CD4-positive, alpha-beta T cell treated with Interleukin-12 subunit alpha and Interleukin-12 subunit beta, for 1 hour (primary cell): ENCODE measurements around the gene DCK.
"Not testable (repeated sequence)": the region's sequence is repeated elsewhere in the genome, so short reads cannot be mapped to it uniquely, and the experiment has no call there.

Experiments
- DNase-seq: peaks from one replicate; pipeline ENCODE4 v3.0.0-alpha.2; 2020

DCK gene

DNA sequence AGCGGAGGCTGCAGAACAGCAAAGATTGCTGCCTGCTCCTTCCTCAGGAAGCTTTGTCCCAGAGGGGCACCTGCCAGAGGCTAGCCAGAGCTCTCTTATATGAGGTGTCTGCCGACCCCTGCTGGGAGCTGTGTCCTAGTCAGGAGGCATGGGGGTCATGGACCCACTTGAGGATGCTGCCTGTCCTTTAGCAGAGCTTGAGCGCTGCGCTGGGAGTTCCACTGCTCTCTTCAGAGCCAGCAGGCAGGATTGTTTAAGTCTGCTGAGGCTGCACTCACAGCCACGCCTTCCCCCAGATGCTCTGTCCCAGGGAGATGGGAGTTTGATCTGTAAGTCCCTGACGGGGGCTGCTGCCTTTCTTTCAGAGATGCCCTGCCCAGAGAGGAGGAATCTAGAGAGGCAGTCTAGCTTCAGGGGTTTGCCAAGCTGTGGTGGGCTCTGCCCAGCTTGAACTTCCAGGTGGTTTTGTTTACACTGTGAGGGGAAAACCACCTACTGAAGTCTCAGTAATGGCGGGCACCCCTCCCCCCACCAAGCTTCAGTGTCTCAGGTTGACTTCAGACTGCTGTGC lies 10.9 kb downstream of the DCK start:
- DNase-seq = peak; percentile 63

DNA sequence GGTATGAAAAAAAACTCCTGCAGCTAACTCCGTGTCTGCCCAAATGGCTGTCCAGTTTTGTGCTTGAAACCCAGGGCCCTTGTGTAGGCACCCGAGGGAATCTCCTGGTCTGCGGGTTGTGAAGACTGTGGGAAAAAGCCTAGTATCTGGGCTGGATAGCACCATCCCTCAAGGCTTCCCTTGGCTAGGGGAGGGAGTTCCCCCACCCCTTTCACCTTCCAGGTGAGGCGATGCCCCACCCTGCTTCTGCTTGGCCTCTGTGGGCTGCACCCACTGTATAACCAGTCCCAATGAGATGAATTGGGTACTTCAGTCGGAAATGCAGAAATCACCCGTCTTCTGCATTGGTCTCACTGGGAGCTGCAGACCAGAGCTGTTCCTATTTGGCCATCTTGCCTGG lies 11.6 kb downstream of the DCK start:
- not testable (repeated sequence) for DNase-seq

DNA sequence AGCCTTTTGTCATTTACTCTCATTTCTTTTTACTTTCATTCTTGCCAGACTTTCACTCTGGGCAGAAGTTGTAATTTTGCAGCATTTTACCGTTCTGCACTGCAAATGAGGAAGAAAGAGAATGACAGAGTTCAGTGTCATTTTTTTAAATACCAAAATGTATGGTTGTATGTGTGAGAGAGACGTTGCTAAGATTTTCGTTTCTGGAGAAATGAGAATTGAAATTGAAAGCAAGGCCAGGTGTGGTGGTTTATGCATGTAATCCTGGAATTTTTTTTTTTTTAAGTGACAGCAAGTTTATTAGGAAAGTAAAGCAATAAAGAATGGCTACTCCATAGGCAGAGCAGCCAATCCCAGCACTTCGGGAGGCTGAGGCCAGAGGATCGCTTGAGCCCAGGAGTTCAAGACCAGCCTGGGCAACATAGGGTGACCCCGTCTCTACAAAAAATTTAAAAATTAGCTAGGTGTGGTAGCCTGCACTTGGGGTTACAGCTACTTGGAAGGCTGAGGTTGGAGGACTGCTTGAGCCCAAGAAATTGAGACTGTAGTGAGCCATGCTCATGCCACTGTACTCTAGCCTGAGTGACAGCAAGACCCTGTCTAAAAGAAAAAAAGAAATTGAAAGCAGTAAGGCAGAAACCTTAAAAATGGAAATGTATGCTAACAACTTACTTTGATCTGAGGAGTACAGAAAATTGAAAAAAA lies 12.9 kb downstream of the DCK start:
- DNase-seq = no peak

DNA sequence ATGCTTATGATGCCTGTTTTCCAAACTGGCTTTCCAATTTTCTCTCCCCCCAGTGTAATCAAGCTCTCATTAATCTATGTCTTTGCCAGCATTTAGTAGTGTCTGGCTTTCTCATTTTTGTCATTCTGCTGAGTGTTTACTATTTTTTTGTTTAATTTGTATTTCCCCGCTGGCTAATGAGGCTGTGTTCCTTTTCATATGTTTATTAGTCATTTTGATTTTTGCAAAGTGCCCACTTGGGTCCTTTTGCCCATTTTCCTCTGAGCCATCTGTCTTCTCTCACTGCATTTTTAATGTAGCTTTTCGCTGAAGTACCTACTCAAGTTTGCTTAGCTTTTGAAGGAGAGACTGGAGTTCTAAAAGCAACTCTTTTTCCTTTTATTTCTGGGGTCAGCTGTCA lies 14.7 kb downstream of the DCK start:
- no peak for DNase-seq

DNA sequence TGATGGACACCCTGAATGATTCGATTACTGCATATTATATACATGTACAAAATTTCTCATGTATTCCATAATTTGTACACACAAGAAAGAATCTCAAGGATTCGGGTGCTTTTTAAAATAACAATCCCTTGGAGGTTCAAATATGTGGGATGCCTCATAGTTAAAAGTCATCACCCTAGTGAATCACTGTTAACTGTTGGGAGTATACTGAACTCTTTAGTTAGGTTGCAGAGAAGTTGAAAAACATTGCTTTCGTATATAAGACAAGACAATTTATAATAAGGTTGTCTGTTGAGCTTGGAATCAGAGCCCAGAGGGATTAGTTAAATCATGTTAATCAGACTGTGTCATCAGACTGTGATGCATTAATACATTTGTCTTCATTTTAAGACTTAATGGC lies 15.6 kb downstream of the DCK start:
- no peak for DNase-seq

DNA sequence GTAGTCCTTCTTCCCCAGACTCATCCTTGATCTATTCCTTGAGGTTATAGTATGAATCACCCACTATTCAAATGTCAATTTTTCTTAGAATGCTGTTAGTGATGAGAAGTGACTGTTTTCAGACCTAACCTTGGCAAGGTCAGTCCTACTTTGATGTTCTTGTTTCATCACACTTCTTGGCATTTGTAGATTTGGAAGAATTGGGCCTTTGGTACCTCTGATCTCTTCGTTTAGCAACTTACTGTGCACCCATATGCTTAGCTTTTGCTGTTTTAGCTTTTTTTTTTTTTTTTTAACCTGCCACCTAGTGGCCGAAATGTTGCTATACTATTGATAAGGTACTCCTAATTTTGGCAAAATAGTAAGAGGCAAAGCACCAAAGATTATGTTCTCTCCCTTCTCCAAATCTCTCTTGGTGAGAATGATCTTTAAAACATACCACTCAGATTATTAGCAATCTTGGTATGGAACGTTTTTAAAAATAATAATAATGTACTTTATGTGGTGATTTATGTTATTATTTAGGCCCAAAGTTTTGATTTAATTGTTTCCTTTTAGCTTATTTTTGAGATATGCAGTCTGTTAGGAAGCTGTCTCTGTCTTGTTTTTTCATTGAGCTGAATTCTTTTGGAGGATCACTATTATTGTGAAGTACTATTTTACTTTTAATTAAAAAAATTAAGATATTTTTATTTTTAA lies 16.6 kb downstream of the DCK start:
- peak; percentile 42 for DNase-seq

DNA sequence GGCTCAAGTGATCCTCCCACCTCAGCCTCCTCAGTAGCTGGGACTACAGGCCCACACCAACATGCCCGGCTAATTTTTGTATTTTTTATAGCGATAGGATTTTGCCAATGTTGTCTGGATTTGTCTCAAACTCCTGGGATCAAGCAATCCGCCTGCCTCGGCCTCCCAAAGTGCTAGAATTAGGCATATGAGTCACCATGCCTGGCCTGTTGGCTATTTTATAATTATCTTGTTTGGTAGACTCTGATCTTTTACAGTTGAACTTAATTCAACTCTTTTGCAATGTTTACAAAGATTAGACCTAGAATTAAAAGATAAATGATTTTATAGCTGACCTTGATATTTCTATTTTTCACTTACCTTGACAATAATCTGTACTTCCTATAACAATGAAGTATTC lies 18.0 kb downstream of the DCK start:
- DNase-seq = no peak

DNA sequence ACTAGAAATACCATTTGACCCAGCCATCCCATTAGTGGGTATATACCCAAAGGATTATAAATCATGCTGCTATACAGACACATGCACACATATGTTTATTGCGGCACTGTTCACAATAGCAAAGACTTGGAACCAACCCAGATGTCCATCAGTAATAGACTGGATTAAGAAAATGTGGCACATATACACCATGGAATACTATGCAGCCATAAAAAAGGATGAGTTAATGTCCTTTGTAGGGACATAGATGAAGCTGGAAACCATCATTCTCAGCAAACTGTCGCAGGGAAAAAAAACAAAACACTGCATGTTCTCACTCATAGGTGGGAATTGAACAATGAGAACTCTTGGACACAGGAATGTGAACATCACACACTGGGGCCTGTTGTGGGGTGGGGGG lies 23.9 kb downstream of the DCK start:
- not testable (repeated sequence) for DNase-seq

DNA sequence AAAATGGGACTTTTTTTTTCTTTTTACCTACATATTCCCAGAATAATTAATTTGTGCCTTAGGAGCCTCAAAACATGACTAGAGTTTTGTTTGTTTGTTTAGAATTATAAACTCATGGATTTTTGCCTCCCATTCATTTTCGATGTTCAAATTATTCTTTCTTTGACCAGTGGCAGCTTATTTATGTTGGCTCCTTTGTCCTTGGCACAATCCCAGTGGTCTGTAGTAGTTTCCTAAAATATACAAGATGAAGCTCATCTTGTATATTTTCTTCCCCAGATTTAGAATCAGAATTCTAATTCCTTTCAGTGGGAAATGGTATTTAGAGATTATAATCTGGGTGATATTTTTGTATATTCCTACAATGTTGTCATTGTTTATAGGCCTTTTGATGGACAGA lies 27.2 kb downstream of the DCK start:
- DNase-seq = no peak

DNA sequence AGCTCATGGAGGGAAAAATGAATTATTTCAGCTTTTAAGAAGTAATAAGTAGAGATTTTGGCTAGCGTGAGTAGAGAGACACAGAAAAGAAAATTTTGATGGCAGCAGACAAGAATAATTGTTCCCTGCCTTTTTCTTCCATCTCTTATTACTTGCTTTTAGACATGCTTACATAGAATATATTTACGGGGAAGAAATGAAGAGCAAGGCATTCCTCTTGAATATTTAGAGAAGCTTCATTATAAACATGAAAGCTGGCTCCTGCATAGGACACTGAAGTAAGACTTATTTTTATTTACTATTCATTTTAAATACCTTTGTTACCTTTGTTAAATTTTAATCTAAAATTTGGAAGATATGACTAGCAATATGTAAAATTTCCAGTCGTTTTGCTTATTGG lies 32.2 kb downstream of the DCK start:
- DNase-seq = no peak

DNA sequence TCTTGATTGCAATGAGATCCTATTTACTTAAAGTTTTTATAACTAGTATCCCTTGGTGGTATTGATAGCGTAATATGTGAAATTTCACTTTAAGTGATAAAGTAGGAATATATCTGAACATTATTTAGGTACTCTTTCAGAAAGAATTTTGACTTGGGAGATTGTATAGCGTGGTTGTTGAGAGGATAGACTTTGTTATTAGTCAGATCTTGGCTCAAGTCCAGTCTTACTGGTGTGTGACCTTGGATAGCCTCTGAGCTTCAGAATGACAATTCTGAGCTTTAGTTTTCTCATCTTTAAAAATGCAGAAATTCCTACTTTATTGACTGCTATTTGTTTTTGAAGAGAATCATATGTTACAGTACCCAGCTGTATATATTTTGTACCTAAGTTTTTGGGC lies 32.6 kb downstream of the DCK start:
- DNase-seq = no peak

DNA sequence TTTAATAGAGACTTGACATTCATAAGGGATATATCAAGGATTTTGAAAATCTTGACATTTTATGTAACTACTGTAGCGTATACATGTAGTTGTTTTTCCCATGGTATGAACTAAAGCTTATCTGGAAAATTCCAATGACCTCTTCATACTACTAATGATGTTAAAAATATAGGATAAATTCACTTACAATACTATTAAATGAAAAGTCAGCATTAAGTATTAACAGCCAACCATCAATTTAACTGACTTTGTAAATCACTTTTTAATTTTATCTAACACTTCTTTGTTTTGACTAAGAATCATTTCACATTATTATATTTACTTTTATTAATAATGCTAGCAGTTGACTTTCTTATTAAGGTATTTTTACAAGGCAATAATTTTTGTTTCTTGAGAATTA lies 34.2 kb downstream of the DCK start:
- DNase-seq = no peak

DNA sequence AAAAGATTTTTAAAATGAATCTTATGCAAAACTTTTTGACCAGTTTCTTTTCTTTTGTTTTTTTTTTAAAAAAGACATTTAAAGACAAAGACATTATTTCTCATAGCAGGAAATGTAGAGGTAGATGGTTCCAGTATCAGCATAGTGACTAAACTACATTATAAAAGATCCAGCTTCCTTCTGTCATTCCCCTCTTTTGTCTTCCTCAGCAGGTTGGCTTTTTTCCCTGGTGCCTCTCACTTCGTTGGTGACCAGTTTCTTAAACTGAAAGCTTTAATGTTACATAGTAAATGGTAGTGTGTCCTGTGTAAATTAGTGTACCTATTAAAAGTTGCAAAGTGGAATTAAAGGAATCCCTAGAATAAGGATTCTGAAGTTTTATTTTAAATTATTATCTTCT lies 36.1 kb downstream of the DCK start:
- DNase-seq = no peak

DNA sequence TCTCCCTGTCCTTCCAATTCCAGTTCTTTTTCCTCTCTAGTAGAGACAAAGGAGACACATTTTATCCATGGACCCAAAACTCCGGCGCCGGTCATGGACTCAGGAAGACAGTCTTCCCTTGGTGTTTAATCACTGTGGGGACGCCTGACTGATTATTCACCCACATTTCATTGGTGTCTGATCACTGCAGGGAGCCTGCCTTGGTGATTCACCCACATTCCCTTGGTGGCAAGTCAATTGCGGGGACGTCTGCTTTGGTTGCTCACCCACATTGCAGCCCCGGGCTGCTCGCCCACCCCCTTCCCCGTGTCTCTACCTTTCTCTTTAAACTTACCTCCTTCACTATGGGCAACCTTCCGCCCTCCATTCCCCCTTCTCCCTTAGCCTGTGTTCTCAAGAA lies 38.7 kb downstream of the DCK start:
- DNase-seq = not testable (repeated sequence)

DNA sequence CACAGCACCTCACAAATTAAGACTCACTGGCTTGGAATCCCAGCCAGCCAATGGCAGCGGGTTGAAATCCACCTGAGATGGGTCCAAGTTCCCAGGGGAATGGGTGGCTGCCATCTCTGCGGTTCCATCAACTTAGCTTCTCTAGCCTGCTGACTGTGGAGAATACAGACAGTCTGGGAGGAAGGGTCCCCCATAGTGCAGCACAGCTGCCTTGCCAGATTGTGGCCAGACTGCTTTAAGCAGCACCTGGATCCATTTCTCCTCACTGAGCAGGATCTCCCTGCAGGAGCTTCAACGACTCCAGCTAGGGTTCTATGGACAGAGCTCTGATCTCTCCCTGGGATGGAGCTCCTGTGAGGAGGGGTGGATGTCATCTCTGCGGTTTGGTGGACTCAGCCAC lies 51.8 kb downstream of the DCK start:
- no peak for DNase-seq

DNA sequence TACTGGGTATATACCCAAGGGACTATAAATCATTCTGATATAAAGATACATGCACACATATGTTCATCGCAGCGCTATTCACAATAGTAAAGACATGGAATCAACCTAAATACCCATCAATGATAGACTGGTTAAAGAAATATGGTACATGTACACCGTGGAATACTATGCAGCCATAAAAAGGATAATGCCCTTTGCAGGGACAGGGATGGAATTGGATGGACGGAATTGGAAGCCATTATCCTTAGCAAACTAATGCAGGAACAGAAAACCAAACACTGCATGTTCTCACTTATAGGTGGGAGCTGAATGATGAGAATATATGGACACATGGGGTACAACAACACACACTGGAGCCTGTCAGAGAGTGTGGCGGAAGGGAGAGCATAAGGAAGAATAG lies 55.9 kb downstream of the DCK start:
- no peak for DNase-seq

DNA sequence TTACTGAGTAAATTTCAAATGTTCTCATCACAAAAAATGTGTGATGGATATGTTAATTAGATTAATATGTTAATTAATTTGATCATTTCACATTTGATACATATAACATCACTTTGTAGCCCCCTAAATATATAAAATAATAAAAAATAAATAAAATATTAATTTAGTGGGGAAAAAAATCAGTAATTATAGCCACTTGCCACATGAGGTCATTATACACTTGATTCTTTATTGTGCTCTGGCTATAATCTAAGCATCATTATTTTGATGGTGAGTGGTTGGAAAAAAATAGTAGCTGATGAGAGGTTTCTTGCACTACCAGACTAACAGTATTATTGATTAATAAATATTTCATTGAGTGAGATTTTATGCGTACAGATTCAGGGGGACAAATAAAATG lies 57.4 kb downstream of the DCK start:
- peak; percentile 10 for DNase-seq

DNA sequence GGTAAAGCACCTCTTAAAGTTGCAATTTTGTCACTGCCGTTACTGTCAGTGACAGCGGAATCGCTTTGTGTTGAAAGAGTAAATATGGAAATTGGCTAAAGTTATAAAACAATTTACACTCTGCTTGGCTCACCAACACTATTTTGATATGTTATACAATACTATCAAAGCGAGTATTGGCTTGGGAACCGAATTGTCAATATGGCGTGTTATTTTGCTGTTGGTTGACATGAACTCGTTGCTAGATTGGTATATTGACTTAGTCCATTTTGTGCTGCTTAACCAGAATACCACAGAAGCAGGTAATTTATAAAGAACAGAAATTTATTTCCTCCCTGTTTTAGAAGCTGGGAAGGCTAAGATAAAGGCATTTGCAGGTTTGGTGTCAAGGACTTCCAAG lies 58.6 kb downstream of the DCK start:
- no peak for DNase-seq

DNA sequence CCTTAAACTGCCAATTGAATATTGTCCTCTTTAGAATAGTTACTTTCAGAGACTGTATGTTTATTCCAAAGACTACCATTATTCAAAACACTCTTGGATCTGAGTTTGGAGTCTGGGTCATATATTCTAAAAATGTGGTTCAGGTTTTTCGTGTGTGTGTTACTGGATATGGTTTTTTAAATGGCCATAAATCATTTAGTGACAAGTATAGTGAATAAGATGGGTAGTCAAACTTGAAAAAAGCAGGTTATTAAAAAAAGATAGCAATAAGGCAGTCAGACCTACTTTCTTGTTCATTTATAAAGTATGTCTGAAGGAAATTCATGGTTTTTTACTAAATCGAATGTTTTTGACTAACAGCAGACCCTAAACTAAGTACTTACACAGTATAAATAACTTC lies 59.3 kb downstream of the DCK start:
- DNase-seq = no peak

DNA sequence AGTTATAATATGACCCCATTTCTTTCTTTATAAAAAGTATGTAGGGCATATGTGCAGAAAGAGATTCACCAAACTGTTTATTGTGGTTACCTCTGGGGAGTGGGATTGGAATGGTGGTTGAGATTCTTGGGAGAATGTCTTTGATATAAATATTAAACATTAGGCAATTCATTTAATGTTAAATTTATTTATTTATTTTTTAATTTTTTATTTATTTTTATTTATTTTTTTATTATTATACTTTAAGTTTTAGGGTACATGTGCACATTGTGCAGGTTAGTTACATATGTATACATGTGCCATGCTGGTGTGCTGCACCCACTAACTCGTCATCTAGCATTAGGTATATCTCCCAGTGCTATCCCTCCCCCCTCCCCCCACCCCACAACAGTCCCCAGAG lies 60.2 kb downstream of the DCK start:
- not testable (repeated sequence) for DNase-seq

DNA sequence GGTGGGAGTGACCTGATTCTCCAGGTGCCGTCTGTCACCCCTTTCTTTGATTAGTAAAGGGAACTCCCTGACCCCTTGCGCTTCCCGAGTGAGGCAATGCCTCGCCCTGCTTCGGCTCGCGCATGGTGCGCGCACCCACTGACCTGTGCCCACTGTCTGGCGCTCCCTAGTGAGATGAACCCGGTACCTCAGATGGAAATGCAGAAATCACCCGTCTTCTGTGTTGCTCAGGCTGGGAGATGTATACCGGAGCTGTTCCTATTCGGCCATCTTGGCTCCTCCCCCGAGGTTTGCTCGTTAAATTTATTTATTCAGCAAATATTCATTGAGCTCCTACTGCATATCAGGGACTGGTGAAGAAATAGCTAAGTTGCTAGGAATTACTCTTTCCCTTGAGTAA lies 66.1 kb downstream of the DCK start:
- DNase-seq = not testable (repeated sequence)

DNA sequence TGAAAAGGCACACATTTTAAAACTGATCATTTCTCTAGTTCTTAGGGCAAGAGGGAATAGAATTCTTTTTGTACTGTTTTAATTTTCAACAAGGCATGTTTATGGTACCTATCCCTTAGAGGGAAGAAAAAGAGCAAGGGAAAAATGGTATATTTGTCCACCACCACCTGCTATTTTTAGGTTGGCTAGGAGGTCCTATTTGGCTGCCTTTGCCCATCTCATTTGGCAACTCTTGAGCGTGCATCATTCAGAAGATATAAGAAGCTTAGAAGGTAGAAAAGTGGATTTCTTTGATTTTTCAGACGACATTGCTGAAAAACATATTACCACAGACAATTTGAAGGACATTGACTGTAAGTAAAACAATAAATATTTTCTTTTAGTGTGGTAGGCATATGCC lies 69.0 kb downstream of the DCK start:
- DNase-seq = no peak

DNA sequence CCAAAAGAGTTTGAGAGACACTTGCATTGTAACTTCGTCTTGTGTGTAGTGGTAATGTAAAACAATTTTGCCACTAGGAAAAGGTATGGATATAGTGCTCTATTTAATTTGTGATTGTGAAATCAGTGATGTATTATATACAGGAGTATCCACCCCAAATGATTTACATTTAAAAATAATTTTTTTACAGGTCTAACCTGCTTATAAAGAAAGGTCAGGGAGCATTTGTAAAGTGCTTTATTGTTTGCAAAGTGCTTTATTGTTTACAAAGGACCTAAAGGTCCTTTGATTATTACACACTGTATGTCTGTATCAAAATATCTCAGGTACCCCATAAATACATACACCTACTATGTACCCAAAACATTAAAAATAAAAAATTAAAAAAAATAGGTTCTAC lies 70.3 kb downstream of the DCK start:
- no peak for DNase-seq

DNA sequence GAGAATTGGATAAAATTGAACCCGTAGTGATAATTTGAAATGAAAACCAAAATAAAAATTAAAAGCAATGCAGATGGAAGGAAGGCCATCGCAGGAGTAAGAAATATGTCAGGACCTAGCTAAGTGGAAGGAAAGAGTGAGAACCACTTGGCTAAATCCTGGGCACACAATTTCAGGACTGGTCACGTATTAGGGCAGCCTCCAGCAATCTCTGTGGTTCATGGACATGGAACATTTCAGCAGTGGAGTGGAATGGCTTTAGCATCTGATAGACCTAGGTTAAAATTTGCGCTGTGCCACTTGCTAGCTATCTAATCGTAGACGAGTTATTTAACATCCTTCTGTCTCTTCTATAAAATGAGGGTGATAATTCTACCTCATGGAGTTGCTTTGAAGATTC lies 71.1 kb downstream of the DCK start:
- DNase-seq = no peak
